ENCODE results near the gene ZNF609.

ZNF609 gene

DNA sequence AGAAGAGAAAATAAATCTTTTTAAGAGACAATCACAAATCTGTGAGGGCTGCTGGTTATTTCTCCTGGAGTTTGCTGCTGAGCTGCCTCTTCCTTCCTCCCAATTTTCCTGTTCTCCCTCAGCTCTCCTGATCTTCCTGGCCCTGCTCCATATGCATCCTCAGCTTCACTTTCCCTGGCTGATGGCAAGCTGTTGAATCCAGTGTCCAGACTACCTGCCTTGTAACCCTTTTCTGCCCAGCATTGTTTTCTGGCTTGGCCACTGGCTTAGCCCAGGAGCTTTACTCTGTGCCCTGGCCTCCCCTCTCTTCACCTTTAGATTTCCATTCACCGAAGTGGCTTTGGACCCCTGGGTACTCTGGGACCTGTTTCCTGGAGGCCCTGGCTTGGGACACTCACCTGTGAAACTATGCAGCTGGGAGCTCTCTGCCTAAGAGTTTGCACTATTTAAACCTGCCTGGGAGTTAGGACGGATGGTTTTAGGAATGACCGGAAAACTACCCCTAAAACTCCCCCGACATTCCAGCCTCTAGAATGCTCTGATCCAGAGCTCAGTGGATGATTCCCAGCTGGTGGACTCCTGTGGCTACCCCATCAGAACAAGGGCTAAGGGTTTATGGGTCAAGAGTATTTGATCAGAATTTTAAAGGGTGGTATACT, 225.0 kb downstream of the ZNF609 start:
- Histone ChIP-seq H3K27ac (ENCODE audit: low read depth, low read length) (no peak overlapping the region), H3K27me3 (ENCODE audit: control insufficient read depth in 5 of 5, insufficient read depth in 4 of 5, low read length in 5 of 5) (no peaks in the 10 kb centered on the region), H3K4me3 (ENCODE audit: low read depth in 1 of 5, low read length in 5 of 5) (no peak overlapping the region), H3K36me3 (ENCODE audit: control insufficient read depth in 5 of 5, insufficient read depth in 5 of 5, low read length in 5 of 5) (peaks cover 6 to 87% (median 79%) of the 10 kb centered on the region in 5 donors), H3K9ac (ENCODE audit: low read length in 5 of 5) (no peak overlapping the region), H3K9me3 (ENCODE audit: control insufficient read depth in 5 of 5, low read length in 5 of 5) (no peaks in the 10 kb centered on the region), H3K4me1 (ENCODE audit: control insufficient read depth in 5 of 5, insufficient read depth in 5 of 5, low read length in 5 of 5) (peaks cover 0 to 18% (median 14%) of the 10 kb centered on the region in 5 donors)

DNA sequence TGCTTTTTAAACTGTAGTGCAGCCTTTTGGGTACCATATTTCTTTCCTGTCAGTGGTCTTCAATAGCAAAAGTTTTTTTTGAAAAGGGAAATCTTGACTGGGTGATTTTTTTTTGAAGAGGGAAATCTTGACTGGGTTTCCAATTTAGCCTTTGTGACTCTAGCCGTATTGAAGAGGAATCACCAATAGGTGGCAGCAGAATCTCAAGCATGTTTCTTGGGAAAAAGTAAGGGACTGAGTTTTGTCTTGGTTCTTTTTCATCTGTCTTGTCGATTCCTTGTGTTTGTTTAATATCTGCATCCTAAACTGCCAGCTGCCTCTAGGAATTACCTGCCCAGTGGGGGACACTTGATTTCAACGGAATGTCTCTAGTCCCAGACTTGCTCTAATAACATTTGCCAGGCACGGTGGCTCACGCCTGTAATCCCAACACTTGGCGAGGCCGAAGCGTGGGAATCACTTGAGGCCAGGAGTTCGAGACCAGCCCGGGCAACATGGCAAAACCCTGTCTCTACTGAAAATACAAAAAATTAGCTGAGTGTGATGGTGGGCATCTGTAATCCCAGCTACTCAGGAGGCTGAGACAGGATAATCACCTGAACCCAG, 225.9 kb downstream of the ZNF609 start:
- Histone ChIP-seq H3K9me3 (ENCODE audit: control insufficient read depth in 5 of 5, low read length in 5 of 5) (no peaks in the 10 kb centered on the region), H3K36me3 (ENCODE audit: control insufficient read depth in 5 of 5, insufficient read depth in 5 of 5, low read length in 5 of 5) (peaks cover 2 to 87% (median 78%) of the 10 kb centered on the region in 5 donors), H3K27me3 (ENCODE audit: control insufficient read depth in 5 of 5, insufficient read depth in 4 of 5, low read length in 5 of 5) (no peaks in the 10 kb centered on the region), H3K4me3 (ENCODE audit: low read depth in 1 of 5, low read length in 5 of 5) (no peak overlapping the region), H3K9ac (ENCODE audit: low read length in 5 of 5) (no peak overlapping the region), H3K4me1 (ENCODE audit: control insufficient read depth in 5 of 5, insufficient read depth in 5 of 5, low read length in 5 of 5) (peaks cover 0 to 27% (median 22%) of the 10 kb centered on the region in 5 donors), H3K27ac (ENCODE audit: low read depth, low read length) (no peak overlapping the region)

DNA sequence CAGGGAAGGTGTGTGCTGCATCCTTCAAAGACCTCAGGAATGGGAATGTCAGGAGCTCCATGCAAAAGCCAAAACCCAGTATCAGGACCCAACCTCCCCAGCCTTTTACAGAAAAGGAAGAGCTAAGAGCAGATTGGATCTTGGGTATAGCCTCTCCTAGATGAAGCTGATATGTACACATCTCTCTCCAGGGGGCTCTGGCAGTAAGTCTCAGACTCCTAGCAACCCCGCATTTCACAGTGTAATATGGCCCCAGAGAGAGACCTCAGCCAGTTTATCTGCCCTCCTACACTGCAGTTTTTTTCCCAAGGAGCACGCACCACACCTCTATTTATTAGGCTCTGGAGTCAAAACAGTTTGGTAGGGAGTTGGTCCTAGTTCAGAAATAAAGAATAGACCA, 226.8 kb downstream of the ZNF609 start:
- no peaks in the 10 kb centered on the region for H3K9me3 ChIP-seq (ENCODE audit: control insufficient read depth in 5 of 5, low read length in 5 of 5)
- H3K27ac ChIP-seq (ENCODE audit: low read depth, low read length) = peak overlapping the region; percentile 9
- H3K36me3 ChIP-seq (ENCODE audit: control insufficient read depth in 5 of 5, insufficient read depth in 5 of 5, low read length in 5 of 5) = peaks cover 2 to 81% (median 69%) of the 10 kb centered on the region in 5 donors
- no peaks in the 10 kb centered on the region for H3K27me3 ChIP-seq (ENCODE audit: control insufficient read depth in 5 of 5, insufficient read depth in 4 of 5, low read length in 5 of 5)
- peaks cover 3 to 37% (median 31%) of the 10 kb centered on the region in 5 donors for H3K4me1 ChIP-seq (ENCODE audit: control insufficient read depth in 5 of 5, insufficient read depth in 5 of 5, low read length in 5 of 5)
- H3K4me3 ChIP-seq (ENCODE audit: low read depth in 1 of 5, low read length in 5 of 5) = no peak overlapping the region
- no peak overlapping the region for H3K9ac ChIP-seq (ENCODE audit: low read length in 5 of 5)

DNA sequence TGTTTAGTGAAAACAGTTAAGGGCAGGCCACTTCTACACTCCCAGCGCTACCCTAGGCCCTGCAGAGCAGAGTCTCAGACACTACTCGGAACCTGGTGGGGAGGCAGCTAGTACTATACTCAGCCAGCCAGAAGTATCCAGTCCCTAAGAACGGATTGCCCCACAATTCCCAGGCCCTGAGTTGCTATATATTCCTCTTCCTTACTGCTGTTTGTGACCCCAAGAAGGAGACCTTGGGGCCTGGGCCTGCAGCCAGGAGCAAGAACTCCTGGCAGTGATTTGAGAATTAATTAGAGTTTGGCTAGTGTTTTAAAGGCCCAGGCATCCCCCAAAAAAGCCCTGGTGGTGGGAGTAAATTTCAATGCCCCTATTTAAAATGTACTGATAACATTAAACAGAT, 227.3 kb downstream of the ZNF609 start:
- H3K27me3 ChIP-seq (ENCODE audit: control insufficient read depth in 5 of 5, insufficient read depth in 4 of 5, low read length in 5 of 5) = no peaks in the 10 kb centered on the region
- peaks cover 4 to 41% (median 31%) of the 10 kb centered on the region in 5 donors for H3K4me1 ChIP-seq (ENCODE audit: control insufficient read depth in 5 of 5, insufficient read depth in 5 of 5, low read length in 5 of 5)
- H3K27ac ChIP-seq (ENCODE audit: low read depth, low read length) = peak overlapping the region; percentile 9
- H3K9ac ChIP-seq (ENCODE audit: low read length in 5 of 5) = peak overlapping the region in 2 of 5 donors; percentile 13 to 33
- H3K36me3 ChIP-seq (ENCODE audit: control insufficient read depth in 5 of 5, insufficient read depth in 5 of 5, low read length in 5 of 5) = peaks cover 2 to 75% (median 67%) of the 10 kb centered on the region in 5 donors
- no peak overlapping the region for H3K4me3 ChIP-seq (ENCODE audit: low read depth in 1 of 5, low read length in 5 of 5)
- no peaks in the 10 kb centered on the region for H3K9me3 ChIP-seq (ENCODE audit: control insufficient read depth in 5 of 5, low read length in 5 of 5)

DNA sequence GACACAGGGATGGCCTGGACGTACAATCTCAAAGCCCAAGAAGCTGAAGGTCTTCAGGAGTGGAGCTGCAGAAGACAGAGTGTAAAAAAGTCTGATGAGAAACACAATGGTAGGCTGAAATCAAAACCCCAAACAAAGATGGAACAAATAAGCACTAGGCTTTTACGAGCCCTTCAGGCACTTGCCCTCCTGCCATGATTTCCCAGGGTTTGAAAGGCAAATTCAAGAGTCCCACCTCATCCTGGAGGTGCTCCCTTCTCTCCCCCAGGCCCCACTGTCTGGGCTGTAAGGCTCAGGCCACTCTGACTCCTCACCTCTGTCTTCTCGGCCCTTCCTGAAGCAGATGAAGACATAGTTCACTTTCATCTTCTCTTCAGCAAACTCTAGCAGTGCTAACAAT, 228.4 kb downstream of the ZNF609 start:
- Histone ChIP-seq H3K4me1 (ENCODE audit: control insufficient read depth in 5 of 5, insufficient read depth in 5 of 5, low read length in 5 of 5) (peaks cover 4 to 46% (median 34%) of the 10 kb centered on the region in 5 donors), H3K36me3 (ENCODE audit: control insufficient read depth in 5 of 5, insufficient read depth in 5 of 5, low read length in 5 of 5) (peaks cover 2 to 68% (median 62%) of the 10 kb centered on the region in 5 donors), H3K9ac (ENCODE audit: low read length in 5 of 5) (peak overlapping the region in 1 of 5 donors; percentile 27), H3K4me3 (ENCODE audit: low read depth in 1 of 5, low read length in 5 of 5) (no peak overlapping the region), H3K27me3 (ENCODE audit: control insufficient read depth in 5 of 5, insufficient read depth in 4 of 5, low read length in 5 of 5) (no peaks in the 10 kb centered on the region), H3K27ac (ENCODE audit: low read depth, low read length) (peak overlapping the region; percentile 9), H3K9me3 (ENCODE audit: control insufficient read depth in 5 of 5, low read length in 5 of 5) (no peaks in the 10 kb centered on the region)

DNA sequence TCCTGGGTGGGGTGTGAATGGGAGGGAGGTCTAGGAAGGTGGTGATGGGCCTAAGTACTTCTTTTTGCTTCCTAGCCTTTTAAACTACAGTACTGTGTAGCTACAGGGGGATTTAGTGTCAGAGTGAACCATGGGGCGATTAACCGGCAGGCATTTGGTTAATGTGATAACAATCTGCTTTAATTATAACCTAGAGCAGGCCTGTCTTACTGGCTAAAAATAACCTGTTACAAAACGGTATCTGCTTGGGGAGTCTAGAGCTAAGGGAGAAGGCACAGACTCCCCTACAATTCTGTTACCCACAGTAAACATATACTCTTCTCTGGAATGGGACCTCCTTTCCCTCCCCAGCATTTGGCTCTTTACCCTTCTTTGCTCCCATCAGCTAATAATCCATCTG, 229.6 kb downstream of the ZNF609 start:
- no peak overlapping the region for H3K27ac ChIP-seq (ENCODE audit: low read depth, low read length)
- no peaks in the 10 kb centered on the region for H3K27me3 ChIP-seq (ENCODE audit: control insufficient read depth in 5 of 5, insufficient read depth in 4 of 5, low read length in 5 of 5)
- H3K4me1 ChIP-seq (ENCODE audit: control insufficient read depth in 5 of 5, insufficient read depth in 5 of 5, low read length in 5 of 5) = peaks cover 4 to 55% (median 42%) of the 10 kb centered on the region in 5 donors
- no peak overlapping the region for H3K4me3 ChIP-seq (ENCODE audit: low read depth in 1 of 5, low read length in 5 of 5)
- H3K36me3 ChIP-seq (ENCODE audit: control insufficient read depth in 5 of 5, insufficient read depth in 5 of 5, low read length in 5 of 5) = peaks cover 0 to 58% (median 52%) of the 10 kb centered on the region in 5 donors
- no peaks in the 10 kb centered on the region for H3K9me3 ChIP-seq (ENCODE audit: control insufficient read depth in 5 of 5, low read length in 5 of 5)
- H3K9ac ChIP-seq (ENCODE audit: low read length in 5 of 5) = peak overlapping the region in 1 of 5 donors; percentile 35

DNA sequence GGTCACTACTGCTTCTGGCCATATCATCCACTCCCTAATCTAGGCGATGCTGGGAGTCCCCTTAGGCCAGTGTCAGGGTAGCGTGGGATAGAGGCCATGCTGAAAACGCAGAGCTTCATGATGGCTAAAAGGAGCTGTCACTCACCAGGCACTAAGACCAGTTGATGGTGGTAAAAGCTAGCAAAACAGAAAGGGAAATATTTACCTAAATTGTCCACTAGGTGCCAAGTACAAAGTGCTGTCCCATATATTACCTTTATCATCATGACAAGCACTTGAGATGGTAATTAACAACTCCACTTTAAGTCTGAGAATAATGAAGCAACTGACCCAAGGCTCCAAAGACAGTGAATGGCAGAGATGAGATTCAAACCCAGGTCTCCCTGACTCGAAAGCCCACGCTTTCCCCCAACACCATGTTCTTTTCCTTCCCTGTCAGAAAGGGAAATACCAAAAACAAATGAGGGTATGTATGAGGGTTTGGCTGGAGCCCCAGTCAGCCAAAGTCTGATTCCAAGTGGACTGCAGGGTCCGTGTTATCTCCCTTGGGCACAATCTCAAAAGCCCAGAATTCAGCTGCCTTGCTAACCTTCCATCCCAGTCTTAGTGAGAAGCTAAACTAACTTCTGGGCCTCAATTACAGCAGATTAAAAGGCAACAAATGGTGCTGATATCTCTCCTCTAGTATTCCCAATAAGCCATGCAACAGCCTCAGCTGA, 230.4 kb downstream of the ZNF609 start:
- Histone ChIP-seq H3K4me1 (ENCODE audit: control insufficient read depth in 5 of 5, insufficient read depth in 5 of 5, low read length in 5 of 5) (peaks cover 10 to 63% (median 50%) of the 10 kb centered on the region in 5 donors), H3K9ac (ENCODE audit: low read length in 5 of 5) (peak overlapping the region in 2 of 5 donors; percentile 8 to 34)

DNA sequence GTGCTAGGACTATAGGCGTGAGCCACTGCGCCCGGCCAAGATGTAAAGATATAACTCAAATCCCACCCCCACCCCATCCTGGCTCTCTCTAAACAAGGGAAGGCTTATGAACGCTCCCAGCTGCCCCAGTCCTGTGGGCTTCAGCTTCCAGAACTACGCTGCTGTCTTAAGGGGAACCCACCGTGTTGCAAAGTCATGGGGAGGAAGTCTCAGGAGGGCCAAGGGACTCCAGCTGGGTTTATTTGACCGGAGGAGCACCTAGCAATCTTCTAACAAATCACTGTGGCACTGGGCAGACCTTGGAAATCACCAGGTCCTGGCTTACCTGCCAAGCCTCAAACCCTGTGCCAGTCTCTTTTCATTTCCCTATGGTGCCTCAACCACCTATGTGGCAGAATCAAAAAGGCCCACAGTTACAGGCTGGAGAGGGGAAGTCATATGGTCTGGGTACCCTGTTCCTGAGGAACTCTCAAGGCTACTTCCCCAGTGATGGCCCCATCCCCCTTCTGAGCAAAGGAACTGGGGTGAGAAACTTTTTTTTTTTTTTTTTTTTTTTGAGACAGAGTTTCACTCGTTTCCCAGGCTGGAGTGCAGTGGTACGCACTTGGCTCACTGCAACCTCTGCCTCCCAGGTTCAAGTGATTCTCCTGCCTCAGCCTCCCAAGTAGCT, 231.7 kb downstream of the ZNF609 start:
- peak overlapping the region in 2 of 5 donors; percentile 35 to 36 for H3K9ac ChIP-seq (ENCODE audit: low read length in 5 of 5)
- H3K36me3 ChIP-seq (ENCODE audit: control insufficient read depth in 5 of 5, insufficient read depth in 5 of 5, low read length in 5 of 5) = peaks cover 0 to 46% (median 42%) of the 10 kb centered on the region in 5 donors
- H3K9me3 ChIP-seq (ENCODE audit: control insufficient read depth in 5 of 5, low read length in 5 of 5) = no peaks in the 10 kb centered on the region
- H3K4me1 ChIP-seq (ENCODE audit: control insufficient read depth in 5 of 5, insufficient read depth in 5 of 5, low read length in 5 of 5) = peaks cover 10 to 71% (median 59%) of the 10 kb centered on the region in 5 donors
- H3K4me3 ChIP-seq (ENCODE audit: low read depth in 1 of 5, low read length in 5 of 5) = no peak overlapping the region
- peak overlapping the region; percentile 63 for H3K27ac ChIP-seq (ENCODE audit: low read depth, low read length)
- H3K27me3 ChIP-seq (ENCODE audit: control insufficient read depth in 5 of 5, insufficient read depth in 4 of 5, low read length in 5 of 5) = no peaks in the 10 kb centered on the region

More for the DNA sequence above, 230.4 kb downstream of the ZNF609 start:
- Histone ChIP-seq H3K27ac (ENCODE audit: low read depth, low read length) (peak overlapping the region; percentile 63), H3K9me3 (ENCODE audit: control insufficient read depth in 5 of 5, low read length in 5 of 5) (no peaks in the 10 kb centered on the region), H3K27me3 (ENCODE audit: control insufficient read depth in 5 of 5, insufficient read depth in 4 of 5, low read length in 5 of 5) (no peaks in the 10 kb centered on the region), H3K4me3 (ENCODE audit: low read depth in 1 of 5, low read length in 5 of 5) (peak overlapping the region in 1 of 5 donors; percentile 15), H3K36me3 (ENCODE audit: control insufficient read depth in 5 of 5, insufficient read depth in 5 of 5, low read length in 5 of 5) (peaks cover 0 to 53% (median 45%) of the 10 kb centered on the region in 5 donors)

DNA sequence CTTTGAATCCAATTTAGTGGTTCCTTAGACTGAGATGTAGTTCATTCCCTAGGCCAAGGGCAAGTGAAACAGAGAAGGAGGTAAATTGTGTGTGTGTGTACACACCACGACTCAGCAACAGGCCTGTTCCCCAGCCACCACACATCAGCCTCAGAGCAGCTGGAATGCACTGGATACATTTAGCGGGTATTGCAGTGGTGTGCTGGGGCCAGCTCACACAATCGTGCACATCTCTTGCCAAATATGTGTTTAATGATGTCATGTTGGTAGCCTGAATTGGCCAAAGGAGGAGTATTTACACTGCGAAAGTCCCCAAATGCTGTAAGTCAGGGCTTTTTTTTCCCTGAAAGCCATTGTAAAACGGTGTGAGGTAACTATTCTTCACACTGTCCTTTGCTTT, 232.8 kb downstream of the ZNF609 start:
- peak overlapping the region in 1 of 5 donors; percentile 17 for H3K4me3 ChIP-seq (ENCODE audit: low read depth in 1 of 5, low read length in 5 of 5)
- H3K4me1 ChIP-seq (ENCODE audit: control insufficient read depth in 5 of 5, insufficient read depth in 5 of 5, low read length in 5 of 5) = peaks cover 10 to 72% (median 62%) of the 10 kb centered on the region in 5 donors
- no peaks in the 10 kb centered on the region for H3K27me3 ChIP-seq (ENCODE audit: control insufficient read depth in 5 of 5, insufficient read depth in 4 of 5, low read length in 5 of 5)
- H3K27ac ChIP-seq (ENCODE audit: low read depth, low read length) = peak overlapping the region; percentile 63
- H3K9ac ChIP-seq (ENCODE audit: low read length in 5 of 5) = peak overlapping the region in 2 of 5 donors; percentile 21 to 60
- H3K9me3 ChIP-seq (ENCODE audit: control insufficient read depth in 5 of 5, low read length in 5 of 5) = no peaks in the 10 kb centered on the region
- H3K36me3 ChIP-seq (ENCODE audit: control insufficient read depth in 5 of 5, insufficient read depth in 5 of 5, low read length in 5 of 5) = peaks cover 0 to 35% (median 32%) of the 10 kb centered on the region in 5 donors
